ENCODE results near the gene C1QTNF5. TPM values are rescaled to one million over a fixed set of nuclear protein-coding genes. Genes with fewer than 3 reads are reported as not detected.

The C1QTNF5 gene
- total RNA-seq, 1 donor from 2014 or later = 0.90 TPM

- peaks cover 21% of the 10 kb centered on the region for H3F3A ChIP-seq (ENCODE audit: low read depth)
- Mint-ChIP-seq H3K4me3 (peak overlapping the region; percentile 17), H3K9me3 (no peaks in the 10 kb centered on the region), H3K27me3 (ENCODE audit: insufficient read depth, low read depth) (peaks cover 13% of the 10 kb centered on the region), H3K36me3 (no peaks in the 10 kb centered on the region), H3K27ac (peak overlapping the region; percentile 75), H3K4me1 (peaks cover 76% of the 10 kb centered on the region)
- H3K4me1 ChIP-seq = peaks cover 45% of the 10 kb centered on the region
- H3K36me3 ChIP-seq = no peaks in the 10 kb centered on the region
- no peak overlapping the region for H3K4me2 ChIP-seq
- DNase-seq (ENCODE audit: low spot score) = no peak
- no peaks in the 10 kb centered on the region for H3K9me3 ChIP-seq (ENCODE audit: low read depth)
- no peaks in the 10 kb centered on the region for H3K27me3 ChIP-seq
- no peak overlapping the region for H3K9ac ChIP-seq
- no peak overlapping the region for H3K4me3 ChIP-seq
- no peak overlapping the region for H2AFZ ChIP-seq (replicated peaks)
- TF ChIP-seq CTCF (IDR thresholded peaks at IDR 0.05) = peak; percentile 11
- no peak for TF ChIP-seq EZH2 (IDR thresholded peaks at IDR 0.05)
- H4K20me1 ChIP-seq (ENCODE audit: low read depth) = no peaks in the 10 kb centered on the region
- no peak overlapping the region for H3K27ac ChIP-seq
- H3K79me2 ChIP-seq (ENCODE audit: low read depth) = no peaks in the 10 kb centered on the region
Measured at GRCh38 chr11:119371778-119372182, 31.1 kb upstream of the C1QTNF5 start.

DNA sequence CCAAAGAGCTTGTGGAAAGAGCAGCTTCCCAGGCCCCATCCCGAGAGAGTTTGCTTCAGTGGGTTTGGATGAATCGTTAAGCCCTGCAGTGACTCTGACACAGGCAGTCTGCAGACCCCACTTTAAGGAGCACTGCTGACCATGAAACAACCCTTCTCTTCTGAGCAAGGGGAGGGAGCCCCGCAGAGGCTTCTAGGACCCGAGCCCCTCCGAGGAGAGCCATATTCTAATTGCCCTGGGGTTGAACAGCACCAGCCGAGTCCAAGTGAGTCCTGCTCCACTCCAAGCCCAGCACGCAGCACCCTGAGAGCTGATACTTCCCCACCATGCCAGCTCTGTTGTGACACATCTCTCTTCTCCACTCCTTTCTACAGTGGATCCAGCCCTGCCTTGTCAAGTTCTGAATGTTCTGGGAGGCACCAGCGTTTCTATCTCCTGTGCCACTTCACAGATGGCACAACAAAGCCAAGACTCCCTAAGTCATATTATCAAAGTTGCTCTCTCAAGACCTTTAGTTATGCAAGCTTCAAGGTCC lies 30.5 kb upstream of the C1QTNF5 start:
- no peak overlapping the region for H2AFZ ChIP-seq (replicated peaks)
- no peak for DNase-seq (ENCODE audit: low spot score)
- Mint-ChIP-seq H3K9me3 (peaks cover 2% of the 10 kb centered on the region), H3K4me1 (peaks cover 71% of the 10 kb centered on the region), H3K4me3 (no peak overlapping the region), H3K27me3 (ENCODE audit: insufficient read depth, low read depth) (peaks cover 11% of the 10 kb centered on the region), H3K27ac (no peak overlapping the region), H3K36me3 (no peaks in the 10 kb centered on the region)
- peaks cover 15% of the 10 kb centered on the region for H3F3A ChIP-seq (ENCODE audit: low read depth)
- no peak overlapping the region for H3K27ac ChIP-seq
- H3K79me2 ChIP-seq (ENCODE audit: low read depth) = no peaks in the 10 kb centered on the region
- H3K9ac ChIP-seq = no peak overlapping the region
- no peaks in the 10 kb centered on the region for H3K36me3 ChIP-seq
- H3K9me3 ChIP-seq (ENCODE audit: low read depth) = no peaks in the 10 kb centered on the region
- H3K4me2 ChIP-seq = no peak overlapping the region
- no peaks in the 10 kb centered on the region for H4K20me1 ChIP-seq (ENCODE audit: low read depth)
- peaks cover 3% of the 10 kb centered on the region for H3K27me3 ChIP-seq
- H3K4me3 ChIP-seq = no peak overlapping the region
- no peak for TF ChIP-seq CTCF (IDR thresholded peaks at IDR 0.05)
- no peak for TF ChIP-seq EZH2 (IDR thresholded peaks at IDR 0.05)
- TF ChIP-seq EZH2phosphoT487 (IDR thresholded peaks at IDR 0.05) = no peak
- peaks cover 38% of the 10 kb centered on the region for H3K4me1 ChIP-seq

GRCh38 chr11:119370486-119371046 lies 29.9 kb upstream of the C1QTNF5 start:
- Histone ChIP-seq H3K36me3 (no peaks in the 10 kb centered on the region), H3K79me2 (ENCODE audit: low read depth) (no peaks in the 10 kb centered on the region), H3K9ac (no peak overlapping the region), H3F3A (ENCODE audit: low read depth) (peaks cover 10% of the 10 kb centered on the region), H3K9me3 (ENCODE audit: low read depth) (no peaks in the 10 kb centered on the region), H3K27me3 (peaks cover 8% of the 10 kb centered on the region), H4K20me1 (ENCODE audit: low read depth) (no peaks in the 10 kb centered on the region), H3K4me1 (peaks cover 33% of the 10 kb centered on the region), H3K4me2 (no peak overlapping the region), H3K27ac (no peak overlapping the region), H2AFZ (replicated peaks) (no peak overlapping the region), H3K4me3 (no peak overlapping the region)
- H3K27ac Mint-ChIP-seq = no peak overlapping the region
- no peak for DNase-seq (ENCODE audit: low spot score)
- H3K4me3 Mint-ChIP-seq = no peak overlapping the region
- H3K4me1 Mint-ChIP-seq = peaks cover 66% of the 10 kb centered on the region
- peaks cover 11% of the 10 kb centered on the region for H3K27me3 Mint-ChIP-seq (ENCODE audit: insufficient read depth, low read depth)
- H3K9me3 Mint-ChIP-seq = peaks cover 2% of the 10 kb centered on the region
- no peak for TF ChIP-seq EZH2phosphoT487 (IDR thresholded peaks at IDR 0.05)
- no peaks in the 10 kb centered on the region for H3K36me3 Mint-ChIP-seq

DNA sequence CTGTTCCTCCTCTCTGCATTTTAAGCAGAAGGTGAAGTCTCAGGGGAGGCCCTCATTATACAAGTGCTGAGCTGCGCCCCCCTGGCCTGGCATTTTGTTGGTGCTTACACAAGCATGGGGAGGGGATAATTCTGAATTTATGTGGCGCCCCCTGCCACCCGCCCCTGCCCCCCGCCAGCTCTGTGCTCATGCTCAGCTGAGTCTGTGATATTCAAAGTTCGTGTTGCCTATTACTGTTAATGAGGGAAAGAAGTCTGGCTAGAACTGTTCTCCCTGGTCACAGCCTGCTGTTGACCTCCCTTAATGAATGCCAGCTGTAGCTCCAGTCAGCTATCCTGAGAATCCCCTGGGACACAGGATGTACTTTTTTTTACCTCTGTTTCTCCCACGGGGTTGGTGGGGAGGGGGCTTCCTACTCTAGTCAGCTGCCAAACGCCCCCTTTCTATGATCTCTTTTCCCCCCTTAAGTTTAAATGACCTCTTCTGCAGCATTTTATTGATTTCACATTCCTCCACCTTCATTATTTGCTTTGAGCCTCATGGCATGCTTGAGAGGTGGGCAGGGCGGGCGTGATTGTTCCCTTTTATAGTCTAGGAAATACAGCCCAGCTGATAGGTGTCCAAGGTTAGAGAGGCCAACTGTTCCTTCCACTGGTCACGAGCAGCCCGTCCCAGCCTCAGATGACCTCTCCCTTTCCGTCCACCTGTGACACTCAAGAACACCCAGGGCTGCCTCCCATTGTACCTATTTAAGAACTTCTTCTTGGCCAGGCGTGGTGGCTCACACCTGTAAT lies 28.6 kb upstream of the C1QTNF5 start:
- Mint-ChIP-seq H3K27ac (no peak overlapping the region), H3K4me3 (no peak overlapping the region), H3K9me3 (peaks cover 2% of the 10 kb centered on the region), H3K36me3 (no peaks in the 10 kb centered on the region), H3K4me1 (peaks cover 62% of the 10 kb centered on the region), H3K27me3 (ENCODE audit: insufficient read depth, low read depth) (peaks cover 21% of the 10 kb centered on the region)
- Histone ChIP-seq H3F3A (ENCODE audit: low read depth) (no peaks in the 10 kb centered on the region), H4K20me1 (ENCODE audit: low read depth) (peaks cover 12% of the 10 kb centered on the region), H3K36me3 (no peaks in the 10 kb centered on the region), H3K4me2 (peak overlapping the region; percentile 3), H3K79me2 (ENCODE audit: low read depth) (no peaks in the 10 kb centered on the region), H3K27ac (no peak overlapping the region), H3K4me1 (peaks cover 20% of the 10 kb centered on the region), H3K4me3 (no peak overlapping the region), H3K9me3 (ENCODE audit: low read depth) (no peaks in the 10 kb centered on the region), H2AFZ (replicated peaks) (no peak overlapping the region), H3K27me3 (peaks cover 21% of the 10 kb centered on the region), H3K9ac (no peak overlapping the region)
- no peak for DNase-seq (ENCODE audit: low spot score)
- TF ChIP-seq CTCF (IDR thresholded peaks at IDR 0.05) = no peak
- TF ChIP-seq EZH2phosphoT487 (IDR thresholded peaks at IDR 0.05) = no peak
- no peak for TF ChIP-seq EZH2 (IDR thresholded peaks at IDR 0.05)
